Superior temporal gyrus (tissue), 1 donor: Measurements from ENCODE around the gene OR5T1.

ENCODE experiments used
- DNase-seq: peaks from one replicate; pipeline ENCODE4 v3.0.0-alpha.2; 2016; ENCODE audit errors: extremely low spot score

OR5T1 gene

GRCh38 chr11:56273854-56274253 lies at the start of gene OR5T1:
Gene OR5T1 (plus strand): TSS chr11:56274154. CDS start chr11:56275639, 1,485 bp downstream.
- no peak for DNase-seq

GRCh38 chr11:56234155-56234554 lies 39.8 kb upstream of the OR5T1 start, which contains the start of gene OR5T2:
Gene OR5T2 (minus strand): TSS chr11:56234255. CDS start chr11:56233062, 1,193 bp downstream.
- DNase-seq = no peak

GRCh38 chr11:56251954-56252353 lies 22.0 kb upstream of the OR5T1 start, which contains the start of gene OR5T3:
Gene OR5T3 (plus strand): TSS chr11:56252254. CDS start chr11:56252254, 0 bp downstream.
- no peak for DNase-seq

- DNase-seq = no peak
These were observed 2.9 kb upstream of the OR5T1 start for GRCh38 chr11:56271092-56271491.

- no peak for DNase-seq
These were observed 18.2 kb downstream of the OR5T1 start, which contains the start of gene OR8H1 for GRCh38 chr11:56292154-56292553. Gene OR8H1 (minus strand): TSS chr11:56292254. CDS start chr11:56291062, 1,192 bp downstream.

- no peak for DNase-seq
These were observed 22.9 kb downstream of the OR5T1 start for GRCh38 chr11:56296898-56297297.

- DNase-seq = no peak
These were observed 33.9 kb downstream of the OR5T1 start for GRCh38 chr11:56307836-56308235.

- DNase-seq = no peak
These were observed 40.9 kb downstream of the OR5T1 start, which contains the start of gene OR8K3 for GRCh38 chr11:56314844-56315243. Gene OR8K3 (plus strand): TSS chr11:56315144. CDS start chr11:56318307, 3,163 bp downstream.
